ENCODE data around the gene LRMDA. TPM values are rescaled to one million over a fixed set of nuclear protein-coding genes. Genes with fewer than 3 reads are reported as not detected.
"Not testable (repeated sequence)": the region's sequence is repeated elsewhere in the genome, so short reads cannot be mapped to it uniquely, and the experiment has no call there.

Gene LRMDA
- total RNA-seq, 1 donor from 2014 or later: 19.4 TPM

DNA sequence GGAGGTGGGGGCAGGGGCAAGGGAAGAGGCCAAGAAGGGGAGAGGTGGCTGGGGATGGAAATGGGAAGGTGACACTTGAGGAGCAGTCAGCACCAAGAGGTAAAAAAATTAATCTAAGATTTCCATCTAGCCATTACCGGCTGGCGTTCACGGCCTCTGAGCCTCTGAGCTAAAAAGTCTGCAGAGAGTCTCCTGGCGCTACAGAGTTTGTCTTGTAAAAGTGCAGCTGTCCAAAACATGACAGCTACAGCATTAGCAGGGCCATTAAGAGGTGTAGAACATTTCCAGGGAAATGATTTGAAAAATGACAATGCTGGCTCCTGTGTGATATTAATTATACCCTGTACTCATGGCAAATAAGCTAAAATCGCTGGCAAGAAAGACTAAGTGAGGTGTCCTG is 167.6 kb downstream of the LRMDA start:
- Mint-ChIP-seq H3K4me1 (ENCODE audit: unreplicated experiment) (peaks cover 2% of the 10 kb centered on the region), H3K9me3 (ENCODE audit: unreplicated experiment) (no peaks in the 10 kb centered on the region), H3K36me3 (ENCODE audit: low read depth, unreplicated experiment) (no peaks in the 10 kb centered on the region), H3K27ac (ENCODE audit: unreplicated experiment) (no peak overlapping the region), H3K4me3 (ENCODE audit: unreplicated experiment) (no peak overlapping the region), H3K27me3 (ENCODE audit: unreplicated experiment) (peaks cover 3% of the 10 kb centered on the region)
- no peak for DNase-seq (ENCODE audit: low spot score)
- TF ChIP-seq, protein P1, sequence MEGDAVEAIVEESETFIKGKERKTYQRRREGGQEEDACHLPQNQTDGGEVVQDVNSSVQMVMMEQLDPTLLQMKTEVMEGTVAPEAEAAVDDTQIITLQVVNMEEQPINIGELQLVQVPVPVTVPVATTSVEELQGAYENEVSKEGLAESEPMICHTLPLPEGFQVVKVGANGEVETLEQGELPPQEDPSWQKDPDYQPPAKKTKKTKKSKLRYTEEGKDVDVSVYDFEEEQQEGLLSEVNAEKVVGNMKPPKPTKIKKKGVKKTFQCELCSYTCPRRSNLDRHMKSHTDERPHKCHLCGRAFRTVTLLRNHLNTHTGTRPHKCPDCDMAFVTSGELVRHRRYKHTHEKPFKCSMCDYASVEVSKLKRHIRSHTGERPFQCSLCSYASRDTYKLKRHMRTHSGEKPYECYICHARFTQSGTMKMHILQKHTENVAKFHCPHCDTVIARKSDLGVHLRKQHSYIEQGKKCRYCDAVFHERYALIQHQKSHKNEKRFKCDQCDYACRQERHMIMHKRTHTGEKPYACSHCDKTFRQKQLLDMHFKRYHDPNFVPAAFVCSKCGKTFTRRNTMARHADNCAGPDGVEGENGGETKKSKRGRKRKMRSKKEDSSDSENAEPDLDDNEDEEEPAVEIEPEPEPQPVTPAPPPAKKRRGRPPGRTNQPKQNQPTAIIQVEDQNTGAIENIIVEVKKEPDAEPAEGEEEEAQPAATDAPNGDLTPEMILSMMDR (IDR thresholded peaks at IDR 0.05; ENCODE audit: unreplicated experiment): no peak

DNA sequence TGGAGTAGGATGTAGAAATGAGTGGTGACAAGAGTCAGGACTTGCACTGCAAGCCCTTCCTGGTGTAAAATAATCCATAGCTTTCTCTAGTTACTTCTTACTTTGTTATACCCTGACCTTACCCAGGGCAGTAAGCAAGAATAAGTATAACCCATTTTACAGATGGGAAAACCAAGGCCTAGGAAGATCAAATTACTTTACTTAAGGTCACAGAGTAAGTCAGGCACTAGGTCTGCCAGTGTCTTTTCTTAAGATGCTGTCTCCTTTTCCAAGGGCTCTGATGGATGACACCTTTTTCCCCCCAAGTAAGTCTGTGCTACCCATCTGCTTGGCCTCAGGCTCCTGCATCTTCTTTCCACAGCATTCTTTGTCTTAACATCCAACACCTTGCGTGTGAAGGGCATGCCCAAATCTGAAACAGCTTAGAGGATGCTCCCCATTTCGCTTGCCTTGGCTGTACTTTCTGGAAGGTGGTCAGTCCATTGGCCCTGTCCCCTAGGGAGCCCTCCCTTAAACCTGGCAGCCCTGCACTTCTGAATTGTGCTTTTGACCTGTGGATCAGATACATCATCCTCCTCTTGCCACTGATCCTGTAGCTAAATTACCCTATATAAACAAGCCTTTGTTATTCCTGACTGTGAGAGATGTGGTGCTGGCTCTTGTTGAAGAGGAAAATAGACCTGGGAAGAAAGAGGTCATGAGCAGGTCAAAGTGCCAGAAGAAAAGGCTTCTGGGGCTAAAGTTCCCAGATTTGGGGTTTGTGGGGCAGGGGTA is 168.6 kb downstream of the LRMDA start:
- Mint-ChIP-seq H3K27me3 (ENCODE audit: unreplicated experiment) (peaks cover 3% of the 10 kb centered on the region), H3K36me3 (ENCODE audit: low read depth, unreplicated experiment) (no peaks in the 10 kb centered on the region), H3K4me3 (ENCODE audit: unreplicated experiment) (no peak overlapping the region), H3K9me3 (ENCODE audit: unreplicated experiment) (no peaks in the 10 kb centered on the region), H3K27ac (ENCODE audit: unreplicated experiment) (no peak overlapping the region), H3K4me1 (ENCODE audit: unreplicated experiment) (peaks cover 2% of the 10 kb centered on the region)
- DNase-seq (ENCODE audit: low spot score): no peak
- TF ChIP-seq, protein P1 (IDR thresholded peaks at IDR 0.05; ENCODE audit: unreplicated experiment): no peak

DNA sequence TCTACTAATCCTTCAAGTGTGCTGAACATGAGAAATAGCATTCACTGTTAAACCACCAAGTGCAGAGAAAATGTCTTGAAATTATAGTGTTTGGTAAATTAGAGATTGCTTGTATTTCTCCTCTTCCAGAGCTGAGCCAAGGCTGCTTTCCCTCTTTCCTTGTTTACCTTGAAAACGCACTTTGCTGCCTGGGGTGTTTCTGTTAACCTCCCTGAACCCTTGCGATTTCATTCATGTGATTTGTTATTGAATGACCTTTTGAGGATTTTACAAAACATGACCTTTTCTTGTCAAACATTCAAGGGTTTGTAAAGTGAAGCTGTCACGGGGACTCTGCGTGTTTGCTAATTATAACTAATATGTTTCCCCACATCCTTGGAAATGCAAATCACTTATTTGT is 169.4 kb downstream of the LRMDA start:
- Mint-ChIP-seq H3K36me3 (ENCODE audit: low read depth, unreplicated experiment) (no peaks in the 10 kb centered on the region), H3K4me1 (ENCODE audit: unreplicated experiment) (peaks cover 2% of the 10 kb centered on the region), H3K9me3 (ENCODE audit: unreplicated experiment) (no peaks in the 10 kb centered on the region), H3K4me3 (ENCODE audit: unreplicated experiment) (no peak overlapping the region), H3K27me3 (ENCODE audit: unreplicated experiment) (peaks cover 3% of the 10 kb centered on the region), H3K27ac (ENCODE audit: unreplicated experiment) (no peak overlapping the region)
- TF ChIP-seq, protein P1 (IDR thresholded peaks at IDR 0.05; ENCODE audit: unreplicated experiment): no peak
- DNase-seq (ENCODE audit: low spot score): no peak

DNA sequence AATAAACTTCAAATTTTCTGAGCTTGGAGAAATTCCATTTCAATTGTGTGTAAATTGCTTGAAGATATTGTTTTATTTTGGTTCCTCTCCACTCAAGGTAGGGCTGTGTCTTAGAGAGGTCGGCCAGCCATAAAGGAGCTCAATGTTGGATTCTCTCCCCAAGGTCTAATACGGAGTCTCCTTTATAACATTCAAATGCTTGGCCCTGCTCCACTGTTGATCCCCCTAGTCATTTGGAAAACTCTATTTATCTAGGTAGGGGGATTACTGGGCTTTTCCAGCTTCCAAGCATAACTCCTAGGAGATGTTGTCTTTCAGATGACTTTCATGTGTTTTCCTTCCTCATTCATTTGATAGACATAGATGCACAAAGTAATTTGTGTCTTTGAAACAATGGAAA is 170.9 kb downstream of the LRMDA start:
- Mint-ChIP-seq H3K27ac (ENCODE audit: unreplicated experiment) (no peak overlapping the region), H3K4me1 (ENCODE audit: unreplicated experiment) (peaks cover 2% of the 10 kb centered on the region), H3K9me3 (ENCODE audit: unreplicated experiment) (no peaks in the 10 kb centered on the region), H3K36me3 (ENCODE audit: low read depth, unreplicated experiment) (no peaks in the 10 kb centered on the region), H3K4me3 (ENCODE audit: unreplicated experiment) (no peak overlapping the region), H3K27me3 (ENCODE audit: unreplicated experiment) (peaks cover 3% of the 10 kb centered on the region)
- TF ChIP-seq, protein P1 (IDR thresholded peaks at IDR 0.05; ENCODE audit: unreplicated experiment): no peak
- DNase-seq (ENCODE audit: low spot score): no peak

DNA sequence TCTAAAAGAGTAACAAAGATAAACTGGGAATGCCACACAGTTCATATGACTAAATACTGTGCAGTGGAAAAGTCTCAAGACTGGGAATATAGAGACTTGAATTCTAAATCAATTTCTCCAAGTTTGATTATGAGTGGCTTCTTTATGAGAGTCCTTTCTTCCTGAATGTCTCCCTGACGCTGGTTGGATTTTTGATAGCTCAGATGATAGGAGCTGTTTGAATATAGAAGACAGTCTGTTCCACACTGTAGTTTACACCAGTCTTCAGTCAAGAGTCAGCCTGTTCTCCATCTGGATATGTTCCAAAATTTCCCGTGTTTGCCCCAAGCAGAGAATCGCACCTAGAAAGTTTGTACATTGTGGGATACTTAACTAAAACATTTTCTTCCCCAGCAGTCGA is 173.7 kb downstream of the LRMDA start:
- no peaks in the 10 kb centered on the region for H3K9me3 Mint-ChIP-seq (ENCODE audit: unreplicated experiment)
- H3K36me3 Mint-ChIP-seq (ENCODE audit: low read depth, unreplicated experiment): no peaks in the 10 kb centered on the region
- no peak for DNase-seq (ENCODE audit: low spot score)
- H3K4me3 Mint-ChIP-seq (ENCODE audit: unreplicated experiment): no peak overlapping the region
- no peaks in the 10 kb centered on the region for H3K27me3 Mint-ChIP-seq (ENCODE audit: unreplicated experiment)
- no peak overlapping the region for H3K27ac Mint-ChIP-seq (ENCODE audit: unreplicated experiment)
- peaks cover under 1% of the 10 kb centered on the region for H3K4me1 Mint-ChIP-seq (ENCODE audit: unreplicated experiment)
- TF ChIP-seq, protein P1 (IDR thresholded peaks at IDR 0.05; ENCODE audit: unreplicated experiment): no peak

DNA sequence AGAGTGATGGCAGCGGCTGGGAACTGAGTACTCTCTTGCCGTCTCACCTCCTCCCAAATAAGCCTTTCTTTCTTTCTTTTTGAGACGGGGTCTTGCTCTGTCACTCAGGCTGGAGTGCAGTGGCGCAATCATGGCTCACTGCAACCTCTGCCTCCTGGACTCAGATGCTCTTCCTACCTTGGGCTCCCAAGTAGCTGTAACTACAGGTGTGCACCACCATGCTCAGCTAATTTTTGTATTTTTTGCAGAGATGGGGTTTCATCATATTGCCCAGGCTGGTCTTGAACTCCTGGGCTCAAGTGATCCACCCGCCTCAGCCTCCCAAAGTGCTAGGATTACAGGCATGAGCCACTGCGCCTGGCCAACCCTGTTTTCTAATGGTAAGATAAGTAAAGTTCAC is 174.4 kb downstream of the LRMDA start:
- not testable (repeated sequence) for H3K4me1 Mint-ChIP-seq (ENCODE audit: unreplicated experiment); H3K27ac Mint-ChIP-seq (ENCODE audit: unreplicated experiment); H3K4me3 Mint-ChIP-seq (ENCODE audit: unreplicated experiment); H3K9me3 Mint-ChIP-seq (ENCODE audit: unreplicated experiment); H3K36me3 Mint-ChIP-seq (ENCODE audit: low read depth, unreplicated experiment); H3K27me3 Mint-ChIP-seq (ENCODE audit: unreplicated experiment); DNase-seq (ENCODE audit: low spot score)
